Measurements from ENCODE around the gene ARHGAP28. TPM values are rescaled to one million over a fixed set of nuclear protein-coding genes. Genes with fewer than 3 reads are reported as not detected.

The ARHGAP28 gene
- total RNA-seq, 4 donors from 2014 or later = 3.6 to 7.8 (median 6.0) TPM

GRCh38 chr18:6747646-6748045 lies 18.1 kb downstream of the ARHGAP28 start:
- Histone ChIP-seq H3K9me3 (peaks cover 0 to 8% (median 0%) of the 10 kb centered on the region in 4 donors), H3K27ac (no peak overlapping the region), H3K4me1 (peaks cover 0 to 11% (median 0%) of the 10 kb centered on the region in 4 donors), H3K27me3 (no peaks in the 10 kb centered on the region), H3K4me3 (no peak overlapping the region), H3K36me3 (no peaks in the 10 kb centered on the region)
- no peak for TF ChIP-seq CTCF (IDR thresholded peaks at IDR 0.05)
- no peak for TF ChIP-seq POLR2A (IDR thresholded peaks at IDR 0.05)
- TF ChIP-seq EP300 (IDR thresholded peaks at IDR 0.05) = no peak
- 58 to 59% methylated on average over 2 of the region's 2 CpGs for WGBS, 2 donors
- DNase-seq (ENCODE audit: low spot score in 2 of 2) = no peak

- Histone ChIP-seq H3K36me3 (no peaks in the 10 kb centered on the region), H3K9me3 (peaks cover 0 to 8% (median 0%) of the 10 kb centered on the region in 4 donors), H3K4me3 (no peak overlapping the region), H3K4me1 (peaks cover 0 to 15% (median 0%) of the 10 kb centered on the region in 4 donors), H3K27ac (no peak overlapping the region), H3K27me3 (no peaks in the 10 kb centered on the region)
- TF ChIP-seq EP300 (IDR thresholded peaks at IDR 0.05) = no peak
- WGBS, 2 donors = 84 to 85% methylated on average over 2 of the region's 2 CpGs
- DNase-seq (ENCODE audit: low spot score in 2 of 2) = no peak
Measured at GRCh38 chr18:6748241-6748640, 18.7 kb downstream of the ARHGAP28 start.

GRCh38 chr18:6750411-6750810 lies 20.9 kb downstream of the ARHGAP28 start:
- Histone ChIP-seq H3K27ac (no peak overlapping the region), H3K36me3 (no peaks in the 10 kb centered on the region), H3K4me3 (no peak overlapping the region), H3K4me1 (peaks cover 0 to 15% (median 0%) of the 10 kb centered on the region in 4 donors), H3K27me3 (no peaks in the 10 kb centered on the region), H3K9me3 (peaks cover 0 to 8% (median 0%) of the 10 kb centered on the region in 4 donors)
- TF ChIP-seq EP300 (IDR thresholded peaks at IDR 0.05) (no peak), CTCF (IDR thresholded peaks at IDR 0.05) (no peak), POLR2A (IDR thresholded peaks at IDR 0.05) (no peak)
- DNase-seq (ENCODE audit: low spot score in 2 of 2) = no peak
- 96 to 100% methylated on average over 1 of the region's 1 CpG for WGBS, 2 donors

- H3K36me3 ChIP-seq = no peaks in the 10 kb centered on the region
- H3K27ac ChIP-seq = peak overlapping the region in 1 of 4 donors; percentile 66
- WGBS, 2 donors = 57 to 63% methylated on average over 2 of the region's 2 CpGs
- H3K4me3 ChIP-seq = no peak overlapping the region
- H3K9me3 ChIP-seq = peaks cover 0 to 8% (median 0%) of the 10 kb centered on the region in 4 donors
- no peak for DNase-seq (ENCODE audit: low spot score in 2 of 2)
- peaks cover 0 to 15% (median 0%) of the 10 kb centered on the region in 4 donors for H3K4me1 ChIP-seq
- no peak for TF ChIP-seq EP300 (IDR thresholded peaks at IDR 0.05)
- no peak for TF ChIP-seq POLR2A (IDR thresholded peaks at IDR 0.05)
- TF ChIP-seq CTCF (IDR thresholded peaks at IDR 0.05) = no peak
- H3K27me3 ChIP-seq = no peaks in the 10 kb centered on the region
Measured at GRCh38 chr18:6751222-6751621, 21.7 kb downstream of the ARHGAP28 start.

- no peak for DNase-seq (ENCODE audit: low spot score in 2 of 2)
- peaks cover 0 to 8% (median 0%) of the 10 kb centered on the region in 4 donors for H3K9me3 ChIP-seq
- peak overlapping the region in 3 of 4 donors; percentile 11 to 66 (median 35) for H3K27ac ChIP-seq
- no peaks in the 10 kb centered on the region for H3K36me3 ChIP-seq
- 23 to 27% methylated on average over 6 of the region's 6 CpGs for WGBS, 2 donors
- peak overlapping the region in 1 of 4 donors; percentile 7 for H3K4me3 ChIP-seq
- no peaks in the 10 kb centered on the region for H3K27me3 ChIP-seq
- TF ChIP-seq POLR2A (IDR thresholded peaks at IDR 0.05) (no peak), CTCF (IDR thresholded peaks at IDR 0.05) (no peak), EP300 (IDR thresholded peaks at IDR 0.05) (no peak)
- peaks cover 0 to 15% (median 0%) of the 10 kb centered on the region in 4 donors for H3K4me1 ChIP-seq
Measured at GRCh38 chr18:6752202-6752860, 22.8 kb downstream of the ARHGAP28 start.
